MV-4-11 (cell line): ENCODE results near the gene CACNB3.
"Not testable (repeated sequence)": the region's sequence is repeated elsewhere in the genome, so short reads cannot be mapped to it uniquely, and the experiment has no call there.

Experiments used
- DNase-seq: peaks from one replicate; lab custom pipeline; 2025; lab: John Stamatoyannopoulos, UW

The CACNB3 gene

GRCh38 chr12:48854932-48855331 is 36.6 kb downstream of the CACNB3 start:
- not testable (repeated sequence) for DNase-seq

DNA sequence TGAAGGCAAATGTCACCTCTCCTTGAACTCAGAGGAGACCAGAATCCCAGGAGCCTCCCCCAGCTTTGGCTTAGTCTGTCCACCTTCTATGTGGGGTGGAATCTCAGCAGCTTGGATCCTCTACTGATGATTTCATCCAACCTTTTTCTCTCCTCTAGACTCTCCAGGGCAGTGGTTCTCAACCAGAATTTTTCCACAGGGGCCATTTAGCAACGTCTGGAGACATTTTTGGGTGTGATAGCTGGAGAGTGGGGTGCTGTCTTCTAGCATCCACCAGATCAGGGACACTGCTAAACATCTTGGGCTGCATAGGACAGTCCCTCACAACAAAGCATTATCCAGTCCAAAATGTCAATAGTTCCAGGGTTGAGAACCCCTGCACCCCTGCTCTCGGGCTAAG is 38.1 kb downstream of the CACNB3 start:
- no peak for DNase-seq

DNA sequence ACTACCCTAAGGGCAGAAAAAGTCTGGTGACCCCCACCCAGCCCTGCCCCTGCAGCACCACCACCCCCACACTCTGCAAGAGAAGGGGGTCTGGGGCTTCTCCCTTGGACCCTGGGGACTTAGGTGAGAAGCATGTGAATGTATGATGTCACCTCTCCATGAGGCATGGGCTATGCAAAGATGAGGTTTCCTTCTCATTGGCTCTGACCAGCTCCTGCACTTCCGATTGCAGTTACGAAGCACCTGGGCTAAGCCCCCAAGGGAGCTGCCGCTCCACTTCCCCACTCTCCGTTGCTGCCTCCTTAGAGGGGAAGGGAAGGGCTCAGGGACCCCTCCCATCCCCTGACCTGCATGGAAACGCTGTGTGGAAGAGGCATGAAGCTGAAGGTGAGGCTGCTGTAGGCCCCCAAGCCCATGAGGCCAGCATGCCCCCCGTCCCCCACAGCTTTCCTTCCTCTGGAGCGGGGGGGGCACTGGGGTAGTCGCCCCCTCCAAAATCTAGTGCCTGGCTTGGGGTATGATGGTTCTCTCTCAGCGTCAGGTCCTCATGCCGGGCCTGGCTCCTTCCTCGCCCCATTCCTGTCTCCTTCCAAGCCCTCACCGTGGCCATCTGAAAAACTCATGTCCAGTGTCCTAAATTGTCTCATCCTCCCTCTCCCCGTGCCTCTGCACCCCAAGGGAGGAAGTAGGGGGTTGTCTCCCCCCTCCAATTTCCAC is 39.1 kb downstream of the CACNB3 start:
- DNase-seq, result no peak

GRCh38 chr12:48858043-48858442 is 39.7 kb downstream of the CACNB3 start:
- no peak for DNase-seq

- DNase-seq, result no peak
Measured at GRCh38 chr12:48859607-48860006, 41.3 kb downstream of the CACNB3 start.

GRCh38 chr12:48860236-48860635 is 41.9 kb downstream of the CACNB3 start:
- DNase-seq, result not testable (repeated sequence)

DNA sequence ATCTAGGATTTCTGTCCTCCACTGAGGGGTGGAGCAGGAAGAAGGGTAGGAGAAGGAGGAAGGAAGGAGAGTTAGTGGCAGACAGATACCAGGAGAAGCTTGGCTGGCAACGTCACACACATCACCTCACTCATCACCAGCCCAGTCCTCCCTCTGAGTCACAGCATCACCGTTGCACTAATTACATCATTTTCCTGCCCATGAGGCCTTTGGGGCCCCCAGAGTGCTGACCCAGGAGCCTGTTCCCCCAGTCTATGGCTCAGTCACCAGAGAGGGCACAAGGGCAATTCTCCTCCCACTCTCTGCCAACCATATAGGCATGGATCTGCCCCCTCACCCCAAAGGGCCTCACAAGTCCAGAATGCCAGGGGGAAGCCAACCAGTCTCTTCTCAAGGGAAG is 42.8 kb downstream of the CACNB3 start:
- DNase-seq, result no peak

GRCh38 chr12:48862760-48863159 is 44.5 kb downstream of the CACNB3 start:
- no peak for DNase-seq

- DNase-seq, result no peak
Measured at GRCh38 chr12:48863291-48863690, 45.0 kb downstream of the CACNB3 start.

- DNase-seq, result peak; percentile 87
Measured at GRCh38 chr12:48865281-48866051, 47.2 kb downstream of the CACNB3 start, which contains the start of gene RND1. Gene RND1 (minus strand): TSS chr12:48865870. CDS start chr12:48865767, 103 bp downstream.

GRCh38 chr12:48866052-48866711 is 47.9 kb downstream of the CACNB3 start:
- DNase-seq, result no peak

GRCh38 chr12:48868451-48868850 is 50.2 kb downstream of the CACNB3 start:
- DNase-seq, result no peak

GRCh38 chr12:48869191-48869590 is 50.9 kb downstream of the CACNB3 start:
- no peak for DNase-seq

DNA sequence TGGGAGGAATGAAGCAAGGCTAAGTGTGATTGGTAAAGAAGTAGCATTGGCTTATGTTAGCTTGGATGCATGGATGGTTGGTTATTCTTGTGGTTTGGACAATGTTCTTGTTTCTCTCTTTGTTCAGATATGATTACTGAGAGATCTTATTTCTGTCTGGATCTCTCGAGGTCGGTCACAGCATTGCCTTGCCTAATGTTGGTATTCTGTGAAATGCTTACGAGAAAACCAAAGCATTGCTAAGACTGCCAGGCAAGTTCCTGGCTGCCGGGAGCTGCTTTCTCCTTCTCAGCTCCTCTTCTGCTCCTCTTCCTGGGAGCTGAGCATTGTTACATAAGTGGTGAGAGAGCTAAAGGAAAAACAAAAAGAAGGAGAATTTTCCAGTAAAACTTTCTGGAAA is 54.8 kb downstream of the CACNB3 start:
- DNase-seq, result no peak

GRCh38 chr12:48873534-48873933 is 55.2 kb downstream of the CACNB3 start:
- DNase-seq, result not testable (repeated sequence)

GRCh38 chr12:48875944-48876515 is 57.7 kb downstream of the CACNB3 start:
- no peak for DNase-seq
